ENCODE data around the gene CXCL11. TPM values are rescaled to one million over a fixed set of nuclear protein-coding genes. Genes with fewer than 3 reads are reported as not detected.
"Not testable (repeated sequence)": the region's sequence is repeated elsewhere in the genome, so short reads cannot be mapped to it uniquely, and the experiment has no call there.

The CXCL11 gene
- total and polyA plus RNA-seq, 2 experiments from 2014 or later = 0.81 to 1.9 TPM

DNA sequence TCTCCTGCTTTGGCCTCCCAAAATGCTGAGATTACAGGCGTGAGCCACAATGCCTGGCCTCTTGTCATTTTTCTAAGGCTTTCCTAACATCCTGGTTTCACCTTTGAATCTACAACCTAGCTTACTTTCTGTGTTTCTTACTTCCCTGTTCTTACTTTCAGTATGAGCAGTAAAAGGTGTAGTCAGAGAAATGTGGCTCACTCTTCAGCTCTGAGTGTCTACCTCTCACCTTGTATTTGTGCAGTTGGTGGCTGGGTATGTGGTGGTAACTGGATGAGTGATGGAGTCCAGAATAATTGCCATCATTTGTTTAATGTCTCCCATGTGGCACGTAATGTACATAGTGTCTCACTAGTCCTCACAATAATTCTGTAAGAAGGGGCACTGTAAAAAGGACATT, 19.1 kb upstream of the CXCL11 start:
- H3K4me2 ChIP-seq = peak overlapping the region; percentile 62
- no peak overlapping the region; the same call in 1 of the 2 replicates for H3K27ac Mint-ChIP-seq

GRCh38 chr4:76053730-76054129, 17.9 kb upstream of the CXCL11 start:
- H3K36me3 ChIP-seq (ENCODE audit: insufficient read depth) = no peaks in the 10 kb centered on the region
- H3K27me3 ChIP-seq (ENCODE audit: insufficient read depth) = no peaks in the 10 kb centered on the region
- peak overlapping the region; percentile 30; the same call in 1 of the 2 replicates for H3K4me2 ChIP-seq
- no peaks in the 10 kb centered on the region for H3K9me2 ChIP-seq (ENCODE audit: insufficient read depth)
- H3K27ac Mint-ChIP-seq = no peak overlapping the region
- no peaks in the 10 kb centered on the region for H3K9me3 Mint-ChIP-seq
- H2AFZ ChIP-seq = no peak overlapping the region
- no peaks in the 10 kb centered on the region for H3K79me2 ChIP-seq (replicated peaks; ENCODE audit: insufficient read depth)
- H3K36me3 Mint-ChIP-seq (ENCODE audit: low read depth) = no peaks in the 10 kb centered on the region
- DNase-seq (ENCODE audit: low spot score) (no peak), ATAC-seq (no peak)
- H3F3A ChIP-seq (replicated peaks; ENCODE audit: low read depth) = no peaks in the 10 kb centered on the region
- peaks cover 6% of the 10 kb centered on the region for H3K27me3 Mint-ChIP-seq (ENCODE audit: insufficient read depth, low read depth, poor library complexity)
- peaks cover 23% of the 10 kb centered on the region for H3K4me1 Mint-ChIP-seq
- H3K27ac ChIP-seq (ENCODE audit: low read depth) = no peak overlapping the region
- H3K4me1 ChIP-seq (ENCODE audit: insufficient read depth) = peaks cover 24% of the 10 kb centered on the region
- H3K4me3 Mint-ChIP-seq = no peak overlapping the region
- no peak for TF ChIP-seq ZNF114 (CRISPR knock-in tag; IDR thresholded peaks at IDR 0.05)
- no peak for TF ChIP-seq NANOG (IDR thresholded peaks at IDR 0.05; ENCODE audit: borderline replicate concordance)
- TF ChIP-seq, protein P1, sequence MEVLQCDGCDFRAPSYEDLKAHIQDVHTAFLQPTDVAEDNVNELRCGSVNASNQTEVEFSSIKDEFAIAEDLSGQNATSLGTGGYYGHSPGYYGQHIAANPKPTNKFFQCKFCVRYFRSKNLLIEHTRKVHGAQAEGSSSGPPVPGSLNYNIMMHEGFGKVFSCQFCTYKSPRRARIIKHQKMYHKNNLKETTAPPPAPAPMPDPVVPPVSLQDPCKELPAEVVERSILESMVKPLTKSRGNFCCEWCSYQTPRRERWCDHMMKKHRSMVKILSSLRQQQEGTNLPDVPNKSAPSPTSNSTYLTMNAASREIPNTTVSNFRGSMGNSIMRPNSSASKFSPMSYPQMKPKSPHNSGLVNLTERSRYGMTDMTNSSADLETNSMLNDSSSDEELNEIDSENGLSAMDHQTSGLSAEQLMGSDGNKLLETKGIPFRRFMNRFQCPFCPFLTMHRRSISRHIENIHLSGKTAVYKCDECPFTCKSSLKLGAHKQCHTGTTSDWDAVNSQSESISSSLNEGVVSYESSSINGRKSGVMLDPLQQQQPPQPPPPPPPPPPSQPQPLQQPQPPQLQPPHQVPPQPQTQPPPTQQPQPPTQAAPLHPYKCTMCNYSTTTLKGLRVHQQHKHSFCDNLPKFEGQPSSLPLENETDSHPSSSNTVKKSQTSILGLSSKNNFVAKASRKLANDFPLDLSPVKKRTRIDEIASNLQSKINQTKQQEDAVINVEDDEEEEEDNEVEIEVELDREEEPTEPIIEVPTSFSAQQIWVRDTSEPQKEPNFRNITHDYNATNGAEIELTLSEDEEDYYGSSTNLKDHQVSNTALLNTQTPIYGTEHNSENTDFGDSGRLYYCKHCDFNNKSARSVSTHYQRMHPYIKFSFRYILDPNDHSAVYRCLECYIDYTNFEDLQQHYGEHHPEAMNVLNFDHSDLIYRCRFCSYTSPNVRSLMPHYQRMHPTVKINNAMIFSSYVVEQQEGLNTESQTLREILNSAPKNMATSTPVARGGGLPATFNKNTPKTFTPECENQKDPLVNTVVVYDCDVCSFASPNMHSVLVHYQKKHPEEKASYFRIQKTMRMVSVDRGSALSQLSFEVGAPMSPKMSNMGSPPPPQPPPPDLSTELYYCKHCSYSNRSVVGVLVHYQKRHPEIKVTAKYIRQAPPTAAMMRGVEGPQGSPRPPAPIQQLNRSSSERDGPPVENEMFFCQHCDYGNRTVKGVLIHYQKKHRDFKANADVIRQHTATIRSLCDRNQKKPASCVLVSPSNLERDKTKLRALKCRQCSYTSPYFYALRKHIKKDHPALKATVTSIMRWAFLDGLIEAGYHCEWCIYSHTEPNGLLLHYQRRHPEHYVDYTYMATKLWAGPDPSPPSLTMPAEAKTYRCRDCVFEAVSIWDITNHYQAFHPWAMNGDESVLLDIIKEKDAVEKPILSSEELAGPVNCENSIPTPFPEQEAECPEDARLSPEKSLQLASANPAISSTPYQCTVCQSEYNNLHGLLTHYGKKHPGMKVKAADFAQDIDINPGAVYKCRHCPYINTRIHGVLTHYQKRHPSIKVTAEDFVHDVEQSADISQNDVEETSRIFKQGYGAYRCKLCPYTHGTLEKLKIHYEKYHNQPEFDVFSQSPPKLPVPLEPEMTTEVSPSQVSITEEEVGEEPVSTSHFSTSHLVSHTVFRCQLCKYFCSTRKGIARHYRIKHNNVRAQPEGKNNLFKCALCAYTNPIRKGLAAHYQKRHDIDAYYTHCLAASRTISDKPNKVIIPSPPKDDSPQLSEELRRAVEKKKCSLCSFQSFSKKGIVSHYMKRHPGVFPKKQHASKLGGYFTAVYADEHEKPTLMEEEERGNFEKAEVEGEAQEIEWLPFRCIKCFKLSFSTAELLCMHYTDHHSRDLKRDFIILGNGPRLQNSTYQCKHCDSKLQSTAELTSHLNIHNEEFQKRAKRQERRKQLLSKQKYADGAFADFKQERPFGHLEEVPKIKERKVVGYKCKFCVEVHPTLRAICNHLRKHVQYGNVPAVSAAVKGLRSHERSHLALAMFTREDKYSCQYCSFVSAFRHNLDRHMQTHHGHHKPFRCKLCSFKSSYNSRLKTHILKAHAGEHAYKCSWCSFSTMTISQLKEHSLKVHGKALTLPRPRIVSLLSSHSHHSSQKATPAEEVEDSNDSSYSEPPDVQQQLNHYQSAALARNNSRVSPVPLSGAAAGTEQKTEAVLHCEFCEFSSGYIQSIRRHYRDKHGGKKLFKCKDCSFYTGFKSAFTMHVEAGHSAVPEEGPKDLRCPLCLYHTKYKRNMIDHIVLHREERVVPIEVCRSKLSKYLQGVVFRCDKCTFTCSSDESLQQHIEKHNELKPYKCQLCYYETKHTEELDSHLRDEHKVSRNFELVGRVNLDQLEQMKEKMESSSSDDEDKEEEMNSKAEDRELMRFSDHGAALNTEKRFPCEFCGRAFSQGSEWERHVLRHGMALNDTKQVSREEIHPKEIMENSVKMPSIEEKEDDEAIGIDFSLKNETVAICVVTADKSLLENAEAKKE (CRISPR knock-in tag; IDR thresholded peaks at IDR 0.05) = no peak
- TF ChIP-seq POLR2AphosphoS5 (IDR thresholded peaks at IDR 0.05; ENCODE audit: low read depth) = no peak
- TF ChIP-seq CTCF (conservative IDR thresholded peaks at IDR 0.05; ENCODE audit: low read depth in 2 of 2) = no peak
- no peak for TF ChIP-seq EZH2 (IDR thresholded peaks at IDR 0.05; ENCODE audit: low read depth, unreplicated experiment)
- no peak for TF ChIP-seq JUNB (IDR thresholded peaks at IDR 0.05; ENCODE audit: unreplicated experiment)
- H4K20me1 ChIP-seq (replicated peaks; ENCODE audit: insufficient read depth) = no peaks in the 10 kb centered on the region
- no peak overlapping the region for H3K4me3 ChIP-seq

More for the DNA sequence above, 19.1 kb upstream of the CXCL11 start:
- Histone ChIP-seq H4K20me1 (replicated peaks; ENCODE audit: insufficient read depth) (no peaks in the 10 kb centered on the region), H3K27me3 (ENCODE audit: insufficient read depth) (no peaks in the 10 kb centered on the region), H3K9me2 (ENCODE audit: insufficient read depth) (no peaks in the 10 kb centered on the region), H3K79me2 (replicated peaks; ENCODE audit: insufficient read depth) (no peaks in the 10 kb centered on the region), H3K4me1 (ENCODE audit: insufficient read depth) (peaks cover 24% of the 10 kb centered on the region), H3K36me3 (ENCODE audit: insufficient read depth) (no peaks in the 10 kb centered on the region), H3F3A (replicated peaks; ENCODE audit: low read depth) (no peaks in the 10 kb centered on the region), H3K27ac (ENCODE audit: low read depth) (peak overlapping the region; percentile 70; the same call in 1 of the 2 replicates), H2AFZ (peak overlapping the region; percentile 83; the same call in 1 of the 2 replicates), H3K4me3 (no peak overlapping the region)
- Mint-ChIP-seq H3K27me3 (ENCODE audit: insufficient read depth, low read depth, poor library complexity) (peaks cover 6% of the 10 kb centered on the region), H3K36me3 (ENCODE audit: low read depth) (no peaks in the 10 kb centered on the region), H3K9me3 (no peaks in the 10 kb centered on the region), H3K4me1 (peaks cover 27% of the 10 kb centered on the region), H3K4me3 (no peak overlapping the region)
- DNase-seq (ENCODE audit: low spot score) (no peak), ATAC-seq (no peak; the same call in 2 of the 3 replicates)
- TF ChIP-seq EZH2 (IDR thresholded peaks at IDR 0.05; ENCODE audit: low read depth, unreplicated experiment) = no peak

GRCh38 chr4:76050560-76051050, 14.7 kb upstream of the CXCL11 start:
- H3K79me2 ChIP-seq (replicated peaks; ENCODE audit: insufficient read depth); H3K9me3 Mint-ChIP-seq; H3K4me2 ChIP-seq; H3K4me3 Mint-ChIP-seq; H3K9me2 ChIP-seq (ENCODE audit: insufficient read depth); H3K27ac ChIP-seq (ENCODE audit: low read depth); H3F3A ChIP-seq (replicated peaks; ENCODE audit: low read depth); H3K36me3 ChIP-seq (ENCODE audit: insufficient read depth); H4K20me1 ChIP-seq (replicated peaks; ENCODE audit: insufficient read depth); ATAC-seq; H3K27ac Mint-ChIP-seq; DNase-seq (ENCODE audit: low spot score); H3K27me3 ChIP-seq (ENCODE audit: insufficient read depth); H3K27me3 Mint-ChIP-seq (ENCODE audit: insufficient read depth, low read depth, poor library complexity); H3K36me3 Mint-ChIP-seq (ENCODE audit: low read depth); H3K4me3 ChIP-seq; H2AFZ ChIP-seq: not testable (repeated sequence)
- peaks cover 15% of the 10 kb centered on the region for H3K4me1 ChIP-seq (ENCODE audit: insufficient read depth)
- peaks cover 14% of the 10 kb centered on the region for H3K4me1 Mint-ChIP-seq
